HCT116 (cell line): ENCODE measurements around the gene KSR1.

Experiments used
- EZH2phosphoT487 ChIP-seq: fragments of 200-600 bp; IDR thresholded peaks from 2 replicates; pipeline ENCODE4 v1.6.1; 2018; ENCODE audit warnings: antibody characterized with exemption, borderline replicate concordance
- TF ChIP-seq, protein P1 (sequence below): IDR thresholded peaks from 2 replicates; pipeline ENCODE4 v1.6.1; 2012
- TF ChIP-seq, protein P2 (sequence below): IDR thresholded peaks from 2 replicates; pipeline ENCODE4 v1.6.1; 2012
- TF ChIP-seq, protein P3 (sequence below), 3 experiments: fragments of 200-600 bp in 1 of 3; sonication (generic) in 1 of 3; IDR thresholded peaks in 2 of 3; conservative IDR thresholded peaks in 1 of 3; 2 replicates each; pipeline ENCODE4 v1.5.1; 2012 to 2017; ENCODE audit warnings: low read depth in 2 of 3, low read length in 2 of 3, antibody characterized with exemption in 1 of 3, borderline replicate concordance in 1 of 3, control low read depth in 1 of 3, mild to moderate bottlenecking in 1 of 3, mixed read lengths in 1 of 3, mixed run types in 1 of 3, moderate library complexity in 1 of 3; ENCODE audit not compliant: insufficient read depth in 1 of 3
- TF ChIP-seq, protein P4 (sequence below): IDR thresholded peaks from 2 replicates; pipeline ENCODE4 v1.6.1; 2012; ENCODE audit warnings: low read depth

DNA sequence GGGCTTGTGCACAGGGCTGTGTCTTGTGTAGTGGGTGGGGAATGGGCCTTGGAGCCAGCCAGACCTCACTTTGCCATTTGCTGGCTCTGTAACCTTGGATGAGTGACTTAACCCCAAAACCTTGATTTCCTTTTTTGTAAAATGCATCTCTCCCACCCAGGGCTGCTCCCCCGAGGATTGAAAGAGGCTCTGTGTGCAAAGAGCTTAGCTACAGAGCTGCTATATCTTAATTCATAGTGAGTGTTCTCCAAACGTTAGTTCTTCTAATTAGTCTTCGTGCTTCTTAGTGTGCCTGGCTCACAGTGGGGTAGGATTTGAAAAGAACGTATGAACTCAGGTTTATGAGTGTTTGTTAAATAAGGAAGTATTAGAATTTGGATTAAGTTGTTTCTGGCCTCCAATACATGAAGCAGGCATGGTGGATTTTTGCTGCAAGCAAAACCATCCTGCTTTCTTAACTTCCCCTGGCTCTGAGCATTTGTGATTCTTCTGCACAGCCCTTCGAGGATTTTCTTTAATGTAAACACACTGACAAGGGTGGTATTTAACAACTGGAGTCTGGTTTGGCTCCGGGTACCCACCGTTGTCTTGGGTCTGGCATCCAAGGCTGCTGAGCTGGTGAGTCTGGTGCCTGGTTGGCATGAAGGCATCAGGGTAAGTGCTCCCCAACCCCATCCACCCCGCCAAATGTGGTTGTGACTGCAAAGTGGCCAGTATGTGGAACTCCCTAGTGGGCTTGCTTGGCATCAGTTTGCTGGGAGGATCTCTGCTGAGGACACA, 29.7 kb downstream of the KSR1 start:
- TF ChIP-seq, protein P1, sequence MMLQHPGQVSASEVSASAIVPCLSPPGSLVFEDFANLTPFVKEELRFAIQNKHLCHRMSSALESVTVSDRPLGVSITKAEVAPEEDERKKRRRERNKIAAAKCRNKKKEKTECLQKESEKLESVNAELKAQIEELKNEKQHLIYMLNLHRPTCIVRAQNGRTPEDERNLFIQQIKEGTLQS: no peak
- TF ChIP-seq, protein P2, sequence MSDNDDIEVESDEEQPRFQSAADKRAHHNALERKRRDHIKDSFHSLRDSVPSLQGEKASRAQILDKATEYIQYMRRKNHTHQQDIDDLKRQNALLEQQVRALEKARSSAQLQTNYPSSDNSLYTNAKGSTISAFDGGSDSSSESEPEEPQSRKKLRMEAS: no peak
- TF ChIP-seq, protein P3, sequence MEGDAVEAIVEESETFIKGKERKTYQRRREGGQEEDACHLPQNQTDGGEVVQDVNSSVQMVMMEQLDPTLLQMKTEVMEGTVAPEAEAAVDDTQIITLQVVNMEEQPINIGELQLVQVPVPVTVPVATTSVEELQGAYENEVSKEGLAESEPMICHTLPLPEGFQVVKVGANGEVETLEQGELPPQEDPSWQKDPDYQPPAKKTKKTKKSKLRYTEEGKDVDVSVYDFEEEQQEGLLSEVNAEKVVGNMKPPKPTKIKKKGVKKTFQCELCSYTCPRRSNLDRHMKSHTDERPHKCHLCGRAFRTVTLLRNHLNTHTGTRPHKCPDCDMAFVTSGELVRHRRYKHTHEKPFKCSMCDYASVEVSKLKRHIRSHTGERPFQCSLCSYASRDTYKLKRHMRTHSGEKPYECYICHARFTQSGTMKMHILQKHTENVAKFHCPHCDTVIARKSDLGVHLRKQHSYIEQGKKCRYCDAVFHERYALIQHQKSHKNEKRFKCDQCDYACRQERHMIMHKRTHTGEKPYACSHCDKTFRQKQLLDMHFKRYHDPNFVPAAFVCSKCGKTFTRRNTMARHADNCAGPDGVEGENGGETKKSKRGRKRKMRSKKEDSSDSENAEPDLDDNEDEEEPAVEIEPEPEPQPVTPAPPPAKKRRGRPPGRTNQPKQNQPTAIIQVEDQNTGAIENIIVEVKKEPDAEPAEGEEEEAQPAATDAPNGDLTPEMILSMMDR (IDR thresholded peaks at IDR 0.05 in 2 of 3, conservative IDR thresholded peaks at IDR 0.05 in 1 of 3; ENCODE audit: borderline replicate concordance in 1 of 3, insufficient read depth in 1 of 3, low read depth in 2 of 3, low read length in 2 of 3): no peak
- TF ChIP-seq, protein P4, sequence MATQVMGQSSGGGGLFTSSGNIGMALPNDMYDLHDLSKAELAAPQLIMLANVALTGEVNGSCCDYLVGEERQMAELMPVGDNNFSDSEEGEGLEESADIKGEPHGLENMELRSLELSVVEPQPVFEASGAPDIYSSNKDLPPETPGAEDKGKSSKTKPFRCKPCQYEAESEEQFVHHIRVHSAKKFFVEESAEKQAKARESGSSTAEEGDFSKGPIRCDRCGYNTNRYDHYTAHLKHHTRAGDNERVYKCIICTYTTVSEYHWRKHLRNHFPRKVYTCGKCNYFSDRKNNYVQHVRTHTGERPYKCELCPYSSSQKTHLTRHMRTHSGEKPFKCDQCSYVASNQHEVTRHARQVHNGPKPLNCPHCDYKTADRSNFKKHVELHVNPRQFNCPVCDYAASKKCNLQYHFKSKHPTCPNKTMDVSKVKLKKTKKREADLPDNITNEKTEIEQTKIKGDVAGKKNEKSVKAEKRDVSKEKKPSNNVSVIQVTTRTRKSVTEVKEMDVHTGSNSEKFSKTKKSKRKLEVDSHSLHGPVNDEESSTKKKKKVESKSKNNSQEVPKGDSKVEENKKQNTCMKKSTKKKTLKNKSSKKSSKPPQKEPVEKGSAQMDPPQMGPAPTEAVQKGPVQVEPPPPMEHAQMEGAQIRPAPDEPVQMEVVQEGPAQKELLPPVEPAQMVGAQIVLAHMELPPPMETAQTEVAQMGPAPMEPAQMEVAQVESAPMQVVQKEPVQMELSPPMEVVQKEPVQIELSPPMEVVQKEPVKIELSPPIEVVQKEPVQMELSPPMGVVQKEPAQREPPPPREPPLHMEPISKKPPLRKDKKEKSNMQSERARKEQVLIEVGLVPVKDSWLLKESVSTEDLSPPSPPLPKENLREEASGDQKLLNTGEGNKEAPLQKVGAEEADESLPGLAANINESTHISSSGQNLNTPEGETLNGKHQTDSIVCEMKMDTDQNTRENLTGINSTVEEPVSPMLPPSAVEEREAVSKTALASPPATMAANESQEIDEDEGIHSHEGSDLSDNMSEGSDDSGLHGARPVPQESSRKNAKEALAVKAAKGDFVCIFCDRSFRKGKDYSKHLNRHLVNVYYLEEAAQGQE: no peak
- TF ChIP-seq EZH2phosphoT487: no peak
